A549 treated with CORT108297 at 1 μM for 4 hours (cell line): Measurements from ENCODE around the gene GCFC2. TPM values are rescaled to one million over a fixed set of nuclear protein-coding genes. Genes with fewer than 3 reads are reported as not detected.

ENCODE experiments used
- total RNA-seq: library from RNA; stranded (reverse); fragments of 200-300 nt; extraction: Qiagen RNA extraction; gene quantifications from 5 replicates; pipeline ENCODE4 v1.2.3, GENCODE V29; 2022

Gene GCFC2
- total RNA-seq, result 14.8 to 18.9 TPM (median 17.5 TPM) in 5 replicates

DNA sequence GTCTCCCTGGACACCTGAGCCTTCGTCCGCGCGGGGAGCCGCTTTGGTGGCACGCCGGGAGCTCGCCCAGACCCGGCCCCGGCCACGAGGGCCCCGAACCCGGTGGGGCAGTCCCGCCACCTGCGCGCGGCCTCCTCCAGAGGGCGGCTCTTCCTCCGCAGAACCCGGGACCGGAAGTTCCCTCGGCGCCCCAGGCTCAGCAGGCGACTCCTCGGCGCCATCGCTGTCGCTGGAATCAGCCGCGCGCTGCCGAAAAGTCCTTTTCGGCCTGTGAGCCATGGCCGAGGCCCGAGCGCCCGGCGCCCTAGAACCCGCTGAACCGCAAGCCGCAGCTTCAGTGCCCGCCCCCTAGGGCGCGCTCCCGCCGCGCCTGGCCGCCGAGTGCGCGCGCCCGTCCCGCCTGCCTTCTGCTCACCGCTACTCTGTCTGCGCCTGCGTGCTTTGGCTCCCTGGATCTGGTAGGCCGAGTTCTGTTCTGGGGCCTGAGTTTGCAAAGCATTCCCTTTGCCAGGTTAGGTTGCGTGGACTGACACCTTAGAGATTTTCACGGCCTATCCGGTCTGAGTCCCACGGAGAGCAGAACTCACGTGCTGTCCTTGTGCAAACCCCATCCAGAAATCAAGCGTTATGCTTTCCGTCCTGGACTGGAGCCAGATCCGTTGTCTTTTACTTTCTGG lies at the start of gene GCFC2:
GCFC2 (minus strand) TSS at position 339 of the 677 bp plus-strand sequence; CDS start at position 279, 60 bp downstream.

DNA sequence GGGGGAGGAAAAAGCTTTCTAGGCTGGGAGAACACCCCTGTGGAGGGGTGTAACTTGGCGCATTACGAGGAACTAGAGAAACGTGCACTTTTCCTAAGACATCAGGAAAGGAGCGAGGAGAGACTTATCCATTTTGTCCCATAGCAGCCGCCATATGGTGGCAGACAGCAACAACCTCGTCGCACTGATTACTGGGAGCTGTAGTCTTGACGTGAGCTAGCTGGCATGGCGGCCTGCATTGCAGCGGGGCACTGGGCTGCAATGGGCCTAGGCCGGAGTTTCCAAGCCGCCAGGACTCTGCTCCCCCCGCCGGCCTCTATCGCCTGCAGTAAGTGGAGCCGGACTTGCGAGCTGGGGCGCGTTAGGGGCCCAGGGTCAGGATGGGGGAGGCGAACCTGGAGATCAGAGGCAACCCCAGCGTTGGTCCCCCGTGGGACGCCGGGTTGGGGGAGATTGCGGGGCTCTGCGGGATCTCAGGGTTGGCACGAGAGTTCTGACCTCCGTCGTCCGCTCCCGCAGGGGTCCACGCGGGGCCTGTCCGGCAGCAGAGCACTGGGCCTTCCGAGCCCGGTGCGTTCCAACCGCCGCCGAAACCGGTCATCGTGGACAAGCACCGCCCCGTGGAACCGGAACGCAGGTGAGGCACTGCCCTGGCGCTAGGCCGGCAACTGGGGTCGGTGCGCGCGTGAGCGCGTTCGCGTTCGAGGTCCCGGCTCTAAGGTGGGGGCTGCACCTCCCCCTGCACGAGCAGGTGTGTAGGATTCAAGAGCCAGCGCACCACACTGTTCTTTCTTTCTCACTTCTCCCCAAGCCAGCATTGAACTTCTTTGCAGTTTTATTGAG lies 63.9 kb downstream of the GCFC2 start, which contains the start of gene MRPL19:
MRPL19 (plus strand) TSS at position 201 of the 843 bp plus-strand sequence; CDS start at position 226, 25 bp downstream.

Other genes with a start within 250 kb of the GCFC2 start
- 10.7 to 13.6 TPM (median 11.5 TPM) in 5 replicates for gene EVA1A, start 150.0 kb downstream of the GCFC2 start, total RNA-seq
- 69.2 to 76.6 TPM (median 72.9 TPM) in 5 replicates for gene MRPL19, start 64.1 kb downstream of the GCFC2 start, total RNA-seq